IMR-90 (cell line): ENCODE results near the gene CXCL8. TPM values are rescaled to one million over a fixed set of nuclear protein-coding genes. Genes with fewer than 3 reads are reported as not detected.

Source experiments
- ATAC-seq: fragments of 200-7000 bp; cut with Tn5 transposase; 2 replicates; pipeline ENCODE4 v1.9.1; 2020; ENCODE audit warnings: low read depth, mild to moderate bottlenecking, moderate library complexity
- BruUV-seq: library from RNA; stranded (reverse); fragments of 400-500 nt; replicated peaks from 2 replicates; lab custom pipeline; 2021; lab: Mats Ljungman, UMichigan
- CTCF ChIA-PET: fragments of 300-600 bp; formaldehyde crosslinking; extraction: SDS; loops from one replicate; lab custom pipeline; 2021; ENCODE audit warnings: antibody characterized with exemption; lab: Yijun Ruan, JAX
- POLR2A ChIA-PET: fragments of 300-600 bp; sonication (Branson Sonifier 250); formaldehyde crosslinking; loops from one replicate; lab custom pipeline; 2022; ENCODE audit warnings: antibody characterized with exemption; ENCODE audit not compliant: unreplicated experiment; lab: Charles Lee
- DNase-seq: peaks from one replicate; pipeline ENCODE4 v3.0.0; 2013
- H2AFZ ChIP-seq: replicated peaks from 2 replicates; pipeline ENCODE3; 2013; ENCODE audit warnings: low read length, mild to moderate bottlenecking; ENCODE audit not compliant: poor library complexity
- H2AK5ac ChIP-seq: 2 replicates; pipeline ENCODE4 v1.6.1; 2013; ENCODE audit warnings: low read depth, low read length, inconsistent platforms
- H2AK9ac ChIP-seq: replicated peaks from 2 replicates; pipeline ENCODE3; 2013; ENCODE audit warnings: mild to moderate bottlenecking, low read depth, low read length, moderate library complexity; ENCODE audit not compliant: poor library complexity
- H2BK120ac ChIP-seq: 2 replicates; pipeline ENCODE4 v1.6.1; 2013; ENCODE audit warnings: low read depth, low read length, inconsistent platforms
- H2BK15ac ChIP-seq: 3 replicates; pipeline ENCODE4 v1.6.1; 2013; ENCODE audit warnings: low read depth, low read length, inconsistent platforms
- H2BK20ac ChIP-seq: 2 replicates; pipeline ENCODE4 v1.6.1; 2013; ENCODE audit warnings: low read depth, mild to moderate bottlenecking, inconsistent platforms, low read length, moderate library complexity
- H2BK5ac ChIP-seq: 2 replicates; pipeline ENCODE4 v1.6.1; 2013; ENCODE audit warnings: mild to moderate bottlenecking, low read depth, low read length, inconsistent platforms; ENCODE audit not compliant: poor library complexity, severe bottlenecking
- H3K14ac ChIP-seq: replicated peaks from 2 replicates; pipeline ENCODE4 v1.6.1; 2013; ENCODE audit warnings: low read depth, low read length, inconsistent platforms
- H3K18ac ChIP-seq: 2 replicates; pipeline ENCODE4 v1.6.1; 2013; ENCODE audit warnings: low read depth, low read length, control low read depth
- H3K23ac ChIP-seq: 2 replicates; pipeline ENCODE4 v1.6.1; 2013; ENCODE audit warnings: low read depth, low read length, inconsistent platforms
- H3K27ac ChIP-seq: 2 replicates; pipeline ENCODE4 v1.5.1; 2013; ENCODE audit warnings: mild to moderate bottlenecking, control low read depth, low read length; ENCODE audit not compliant: insufficient read depth
- H3K27me3 ChIP-seq: 2 replicates; pipeline ENCODE4 v1.6.1; 2013; ENCODE audit warnings: low read length; ENCODE audit not compliant: control insufficient read depth, insufficient read depth
- H3K36me3 ChIP-seq: 2 replicates; pipeline ENCODE4 v1.6.1; 2013; ENCODE audit warnings: low read length, mixed read lengths; ENCODE audit not compliant: control insufficient read depth, insufficient read depth
- H3K4ac ChIP-seq: 2 replicates; pipeline ENCODE4 v1.6.1; 2013; ENCODE audit warnings: low read depth, low read length, inconsistent platforms
- H3K4me1 ChIP-seq: 2 replicates; pipeline ENCODE4 v1.6.1; 2013; ENCODE audit warnings: low read length, mixed read lengths; ENCODE audit not compliant: control insufficient read depth, insufficient read depth
- H3K4me2 ChIP-seq: 2 replicates; pipeline ENCODE4 v1.6.1; 2013; ENCODE audit warnings: low read depth, mild to moderate bottlenecking, control low read depth, low read length, moderate library complexity
- H3K4me3 ChIP-seq: 2 replicates; pipeline ENCODE4 v1.5.1; 2013; ENCODE audit warnings: low read depth, mild to moderate bottlenecking, control low read depth, low read length, moderate library complexity; ENCODE audit not compliant: insufficient read depth
- H3K56ac ChIP-seq: 2 replicates; pipeline ENCODE4 v1.6.1; 2013; ENCODE audit warnings: low read length, inconsistent platforms; ENCODE audit not compliant: insufficient read depth; ENCODE audit errors: extremely low read depth
- H3K79me1 ChIP-seq, 2 experiments: 2 replicates each; pipeline ENCODE4 v1.6.1; 2013; ENCODE audit warnings: low read length in 2 of 2, inconsistent platforms in 1 of 2, low read depth in 1 of 2
- H3K9ac ChIP-seq: 2 replicates; pipeline ENCODE4 v1.6.1; 2013; ENCODE audit warnings: low read depth, low read length, control low read depth
- H3K9me1 ChIP-seq: 2 replicates; pipeline ENCODE4 v1.6.1; 2013; ENCODE audit warnings: low read length, inconsistent platforms; ENCODE audit not compliant: insufficient read depth
- H3K9me3 ChIP-seq: 2 replicates; pipeline ENCODE4 v1.6.1; 2013; ENCODE audit warnings: low read length; ENCODE audit not compliant: control insufficient read depth, insufficient read depth
- H4K20me1 ChIP-seq: 2 replicates; pipeline ENCODE4 v1.6.1; 2013; ENCODE audit warnings: low read length, inconsistent platforms; ENCODE audit not compliant: insufficient read depth
- H4K5ac ChIP-seq: 2 replicates; pipeline ENCODE4 v1.6.1; 2013; ENCODE audit warnings: mild to moderate bottlenecking, low read depth, low read length, control low read depth
- H4K8ac ChIP-seq, 2 experiments: 2 replicates each; pipeline ENCODE4 v1.6.1; 2013; ENCODE audit warnings: low read depth in 2 of 2, low read length in 2 of 2, control low read depth in 1 of 2, inconsistent platforms in 1 of 2
- H4K91ac ChIP-seq: 2 replicates; pipeline ENCODE4 v1.6.1; 2013; ENCODE audit warnings: low read depth, low read length, inconsistent platforms; ENCODE audit not compliant: insufficient read depth
- CEBPB ChIP-seq: IDR thresholded peaks from 2 replicates; pipeline ENCODE4 v1.6.1; 2012; ENCODE audit warnings: low read depth, low read length, improper control_type of control experiment
- CHD1 ChIP-seq: IDR thresholded peaks from 2 replicates; pipeline ENCODE4 v1.6.1; 2012; ENCODE audit warnings: low read depth, low read length, improper control_type of control experiment
- POLR2A ChIP-seq: IDR thresholded peaks from 2 replicates; pipeline ENCODE4 v1.6.1; 2012; ENCODE audit warnings: mild to moderate bottlenecking, low read depth, low read length
- RAD21 ChIP-seq: IDR thresholded peaks from 2 replicates; pipeline ENCODE4 v1.6.1; 2012; ENCODE audit warnings: low read length, improper control_type of control experiment
- WGBS, 2 experiments: methylation state at CpG; one replicate each; pipeline versions ENCODE4 v1.1.5 to v1.1.7; 2013; ENCODE audit warnings: missing lambda C conversion rate in 2 of 2; ENCODE audit not compliant: insufficient read length in 1 of 2; ENCODE audit errors: extremely low coverage in 2 of 2; 5-methylcytosine and 5-hydroxymethylcytosine counted together
- dilution Hi-C: fragments of 300-500 bp; cut with HindIII; formaldehyde crosslinking; loops from one replicate; pipeline ENCODE4 v1.14.3; 2018; ENCODE audit warnings: low sequenced_read_pairs; ENCODE audit not compliant: unreplicated experiment
- in situ Hi-C: fragments of 300-500 bp; cut with MboI; formaldehyde crosslinking; loops from 3 replicates; pipeline ENCODE4 v1.14.3; 2019; ENCODE audit warnings: low sequenced_read_pairs, inconsistent platforms, mixed read lengths
- intact Hi-C: fragments of 100-400 bp; cut with micrococcal nuclease; formaldehyde crosslinking; loops from 2 replicates; pipeline ENCODE4 v1.10.0; 2022
- polyA plus RNA-seq, 3 experiments: library from polyadenylated mRNA; depleted of rRNA; stranded (reverse); fragments of >200 nt; gene quantifications; 2 replicates each; pipeline ENCODE4 v1.2.3, GENCODE V29; 2012; ENCODE audit warnings: low replicate concordance in 1 of 3
- total RNA-seq: library from RNA; depleted of rRNA; stranded (reverse); fragments of >200 nt; gene quantifications from 2 replicates; pipeline ENCODE4 v1.2.3, GENCODE V29; 2012

Gene CXCL8
- total and polyA plus RNA-seq, 2 of the 4 experiments (the other 2 are of a cell fraction), result 2.2 to 2.7 TPM

GRCh38 chr4:73707269-73707875 lies 33.0 kb upstream of the CXCL8 start:
- H2BK15ac ChIP-seq, result peak overlapping the region; percentile 88; the same call in 2 of the 3 replicates
- in situ Hi-C loops (loop anchor here (25.0 kb wide), 1 partner anchor 930 kb away; no protein-coding TSS in a partner anchor), intact Hi-C loops (loop anchor here (5.0 kb wide), 1 partner anchor 705 kb away; no protein-coding TSS in a partner anchor), dilution Hi-C loops (no loop called here)
- no peak for TF ChIP-seq CEBPB
- TF ChIP-seq POLR2A, result no peak
- TF ChIP-seq CHD1, result no peak
- no peak for TF ChIP-seq RAD21
- no peaks in the 10 kb centered on the region; the same call in 1 of the 2 replicates for H3K27me3 ChIP-seq
- peak overlapping the region; percentile 81 for H3K4ac ChIP-seq
- peak overlapping the region; percentile 42; the same call in 1 of the 2 replicates for H2AK5ac ChIP-seq
- no peak overlapping the region for H2AK9ac ChIP-seq
- H3K56ac ChIP-seq, result peak overlapping the region; percentile 49; the same call in 1 of the 2 replicates
- ChIA-PET POLR2A (no interaction called here), CTCF (interaction anchor here (1.2 kb wide), 1 partner anchor 22 kb away, joined by 4 read pairs; no protein-coding TSS in a partner anchor)
- H4K20me1 ChIP-seq, result no peaks in the 10 kb centered on the region
- peak overlapping the region; percentile 53; the same call in 1 of the 2 replicates for H3K23ac ChIP-seq
- ATAC-seq (no peak), DNase-seq (no peak)
- no peaks in the 10 kb centered on the region for H3K36me3 ChIP-seq
- H2BK120ac ChIP-seq, result peak overlapping the region; percentile 75
- no peak overlapping the region for H2AFZ ChIP-seq
- H3K18ac ChIP-seq, result peak overlapping the region; percentile 44; the same call in 1 of the 2 replicates
- H2BK20ac ChIP-seq, result peak overlapping the region; percentile 73
- peak overlapping the region; percentile 53 for H2BK5ac ChIP-seq
- no peak overlapping the region for H3K4me2 ChIP-seq
- no peak overlapping the region for H3K9ac ChIP-seq
- no peaks in the 10 kb centered on the region for H3K9me3 ChIP-seq
- peak overlapping the region; percentile 33; the same call in 1 of the 2 replicates for H4K91ac ChIP-seq
- no TSS peak for BruUV-seq
- WGBS, 2 experiments, result 33% methylated on average over 1 of the region's 4 CpGs; no CpG with 5 or more reads in 1 of the 2 experiments
- H3K4me3 ChIP-seq, result no peak overlapping the region
- peak overlapping the region; percentile 53; the same call in 1 of the 2 replicates for H3K14ac ChIP-seq
- peak overlapping the region; percentile 43; the same call in 1 of the 2 replicates for H3K27ac ChIP-seq
- H4K8ac ChIP-seq, result peak overlapping the region in 1 of 2 experiments; percentile 44; a peak in 2 of 4 replicates
- peaks cover 7% of the 10 kb centered on the region for H3K9me1 ChIP-seq
- no peaks in the 10 kb centered on the region for H3K79me1 ChIP-seq
- 0 out of 2 replicates have a peak overlapping the region, but pooled peaks have one; percentile 37 for H4K5ac ChIP-seq
- peaks cover 18% of the 10 kb centered on the region for H3K4me1 ChIP-seq
